ENCODE measurements around the gene MUC20.
"Not testable (repeated sequence)": the region's sequence is repeated elsewhere in the genome, so short reads cannot be mapped to it uniquely, and the experiment has no call there.

DNA sequence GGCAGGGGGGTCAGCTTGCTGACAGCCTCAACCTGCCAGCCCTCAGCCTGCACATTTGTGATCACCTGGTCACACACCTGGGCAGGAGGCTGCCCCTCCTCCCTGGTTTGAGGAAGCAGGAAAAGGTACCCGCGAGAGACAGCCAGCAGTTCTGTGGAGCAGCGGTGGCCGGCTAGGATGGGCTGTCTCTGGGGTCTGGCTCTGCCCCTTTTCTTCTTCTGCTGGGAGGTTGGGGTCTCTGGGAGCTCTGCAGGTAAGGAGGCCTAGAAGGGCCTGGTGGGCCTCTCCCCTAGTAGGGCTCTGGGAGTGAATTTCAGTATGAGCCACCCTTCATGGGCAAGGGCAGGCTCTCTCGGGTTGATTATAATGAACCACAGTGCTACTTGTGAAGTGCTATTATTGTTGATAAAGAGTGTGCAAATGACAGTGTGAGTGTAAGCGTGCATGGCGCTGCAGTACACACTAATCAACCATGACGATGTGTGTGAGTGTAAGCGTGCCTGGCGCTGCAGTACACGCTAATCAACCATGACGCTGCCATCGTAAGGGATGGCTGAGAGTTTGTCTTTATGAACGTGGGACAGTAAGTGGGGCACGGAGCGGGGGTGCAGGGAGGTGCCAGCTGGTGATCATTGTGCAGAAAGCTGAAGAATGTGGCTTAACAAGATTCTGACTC is at the start of gene MUC20:
- TF ChIP-seq, protein P1, sequence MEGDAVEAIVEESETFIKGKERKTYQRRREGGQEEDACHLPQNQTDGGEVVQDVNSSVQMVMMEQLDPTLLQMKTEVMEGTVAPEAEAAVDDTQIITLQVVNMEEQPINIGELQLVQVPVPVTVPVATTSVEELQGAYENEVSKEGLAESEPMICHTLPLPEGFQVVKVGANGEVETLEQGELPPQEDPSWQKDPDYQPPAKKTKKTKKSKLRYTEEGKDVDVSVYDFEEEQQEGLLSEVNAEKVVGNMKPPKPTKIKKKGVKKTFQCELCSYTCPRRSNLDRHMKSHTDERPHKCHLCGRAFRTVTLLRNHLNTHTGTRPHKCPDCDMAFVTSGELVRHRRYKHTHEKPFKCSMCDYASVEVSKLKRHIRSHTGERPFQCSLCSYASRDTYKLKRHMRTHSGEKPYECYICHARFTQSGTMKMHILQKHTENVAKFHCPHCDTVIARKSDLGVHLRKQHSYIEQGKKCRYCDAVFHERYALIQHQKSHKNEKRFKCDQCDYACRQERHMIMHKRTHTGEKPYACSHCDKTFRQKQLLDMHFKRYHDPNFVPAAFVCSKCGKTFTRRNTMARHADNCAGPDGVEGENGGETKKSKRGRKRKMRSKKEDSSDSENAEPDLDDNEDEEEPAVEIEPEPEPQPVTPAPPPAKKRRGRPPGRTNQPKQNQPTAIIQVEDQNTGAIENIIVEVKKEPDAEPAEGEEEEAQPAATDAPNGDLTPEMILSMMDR (IDR thresholded peaks at IDR 0.05; ENCODE audit: borderline replicate concordance, extremely low read depth, low read length, poor library complexity, severe bottlenecking) = not testable (repeated sequence)
- TF ChIP-seq EZH2 (IDR thresholded peaks at IDR 0.05; ENCODE audit: borderline replicate concordance, low read depth, low read length, severe bottlenecking) = not testable (repeated sequence)
